A204.1 (cell line): ENCODE results near the gene TSC2.
"Not testable (repeated sequence)": the region's sequence is repeated elsewhere in the genome, so short reads cannot be mapped to it uniquely, and the experiment has no call there.

Experiments used
- FAIRE-seq: peaks from 2 replicates; lab custom pipeline; 2012; peaks lifted over from hg19 to GRCh38; lab: Jason Lieb, UNC

Gene TSC2

DNA sequence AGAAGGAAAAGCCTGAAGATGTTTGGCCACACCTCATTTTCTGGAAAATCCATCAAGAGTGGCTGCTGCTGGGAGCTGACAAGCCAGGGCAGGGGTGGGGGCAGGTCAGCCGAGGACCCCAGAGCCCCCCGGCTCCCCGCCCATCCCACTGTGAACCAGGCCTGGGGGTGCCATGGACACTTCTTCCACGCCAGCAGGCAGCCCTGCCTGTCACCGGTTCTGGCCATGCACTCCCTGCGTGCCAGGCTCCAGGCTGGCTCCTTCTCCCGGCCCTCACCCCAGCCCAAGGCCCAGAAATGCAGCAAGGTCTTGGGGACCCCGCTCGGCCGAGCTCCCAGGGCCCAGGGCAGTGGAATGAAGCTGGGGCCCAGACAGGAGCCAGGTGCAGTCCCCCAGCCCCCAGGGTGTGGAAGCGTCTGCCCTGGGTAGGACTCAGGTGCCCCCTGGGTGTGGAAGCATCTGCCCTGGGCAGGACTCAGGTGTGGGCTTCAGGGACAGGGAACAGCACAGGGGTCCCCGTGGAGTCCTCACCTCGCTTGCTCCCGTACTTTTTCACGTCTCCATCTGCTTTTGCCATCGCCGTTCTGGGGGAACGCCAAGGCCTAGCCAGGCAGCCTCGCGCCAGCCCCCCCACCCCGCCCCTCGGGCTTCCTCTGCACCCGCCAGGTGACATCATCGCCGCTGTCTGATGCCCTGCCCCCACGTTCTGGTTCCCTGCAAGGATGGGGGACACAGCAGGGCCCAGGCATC is 75.3 kb downstream of the TSC2 start:
- not testable (repeated sequence) for FAIRE-seq

DNA sequence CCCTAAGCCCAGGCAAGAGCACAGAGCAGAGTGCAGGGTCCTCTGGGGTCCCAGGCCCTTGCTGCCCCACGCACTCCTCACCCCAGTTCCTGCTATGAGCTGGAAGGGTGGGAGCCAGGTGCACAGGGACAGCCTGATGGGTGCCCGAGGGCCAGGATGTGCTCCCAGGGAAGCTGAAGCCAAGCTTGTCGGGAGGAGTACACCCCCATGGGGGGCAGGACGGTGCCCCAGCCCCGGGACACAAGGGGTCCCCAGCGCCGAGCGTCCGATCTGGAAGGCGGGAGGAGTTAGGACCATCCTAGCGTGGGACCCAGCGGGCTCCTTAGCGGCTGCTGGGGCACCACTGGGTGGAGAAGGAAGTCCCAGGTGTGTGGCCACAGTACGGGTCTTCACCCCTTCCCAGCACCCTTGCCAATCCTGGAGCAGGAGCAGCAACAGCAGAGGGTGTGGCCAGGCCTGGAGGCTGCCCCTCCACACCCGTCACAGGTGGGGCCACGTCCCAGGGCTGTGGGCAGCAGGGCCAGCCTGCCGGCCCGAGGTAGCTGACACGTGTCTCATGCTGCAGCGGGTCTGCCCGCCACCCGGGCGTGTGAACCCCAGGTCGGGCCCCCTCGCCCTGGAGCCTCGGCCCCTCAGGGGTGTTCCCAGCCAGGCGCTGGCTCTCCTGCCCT is 76.1 kb downstream of the TSC2 start:
- FAIRE-seq, result not testable (repeated sequence)

GRCh38 chr16:2124377-2124693 is 76.5 kb downstream of the TSC2 start:
- not testable (repeated sequence) for FAIRE-seq

- FAIRE-seq, result peak; percentile 68
Measured at GRCh38 chr16:2124694-2125444, 77.1 kb downstream of the TSC2 start.

- FAIRE-seq, result not testable (repeated sequence)
Measured at GRCh38 chr16:2125609-2126008, 77.8 kb downstream of the TSC2 start.

DNA sequence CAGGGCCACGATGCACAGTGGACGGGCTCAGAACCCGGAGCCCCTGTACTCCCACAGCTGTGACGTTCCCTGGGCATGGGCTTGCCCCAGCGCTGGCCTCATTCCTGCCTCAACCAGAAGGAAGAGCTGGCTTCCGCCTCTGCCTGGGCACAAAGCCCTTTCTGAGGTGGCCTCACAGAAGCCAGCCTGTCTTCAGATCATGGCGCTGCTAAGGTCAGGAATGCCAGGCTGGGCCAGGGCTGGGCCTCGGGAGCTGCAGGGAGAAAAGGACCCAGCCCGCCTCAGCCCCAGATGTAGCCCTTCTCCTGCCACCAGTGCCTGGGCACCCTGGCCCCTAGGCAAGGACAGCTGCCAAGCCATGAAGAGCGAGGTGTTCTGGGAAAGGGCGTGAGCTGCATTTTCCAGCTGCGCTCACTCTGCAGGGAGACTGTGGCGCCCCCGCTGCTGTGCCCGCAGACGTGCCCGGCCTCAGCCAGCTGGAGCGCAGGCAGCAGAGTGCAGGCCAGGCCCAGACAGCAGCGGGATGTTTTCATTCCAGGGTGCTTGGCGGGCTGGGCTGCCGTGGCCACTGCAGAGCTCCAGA is 78.5 kb downstream of the TSC2 start:
- not testable (repeated sequence) for FAIRE-seq

GRCh38 chr16:2126928-2127556 is 79.3 kb downstream of the TSC2 start:
- not testable (repeated sequence) for FAIRE-seq

DNA sequence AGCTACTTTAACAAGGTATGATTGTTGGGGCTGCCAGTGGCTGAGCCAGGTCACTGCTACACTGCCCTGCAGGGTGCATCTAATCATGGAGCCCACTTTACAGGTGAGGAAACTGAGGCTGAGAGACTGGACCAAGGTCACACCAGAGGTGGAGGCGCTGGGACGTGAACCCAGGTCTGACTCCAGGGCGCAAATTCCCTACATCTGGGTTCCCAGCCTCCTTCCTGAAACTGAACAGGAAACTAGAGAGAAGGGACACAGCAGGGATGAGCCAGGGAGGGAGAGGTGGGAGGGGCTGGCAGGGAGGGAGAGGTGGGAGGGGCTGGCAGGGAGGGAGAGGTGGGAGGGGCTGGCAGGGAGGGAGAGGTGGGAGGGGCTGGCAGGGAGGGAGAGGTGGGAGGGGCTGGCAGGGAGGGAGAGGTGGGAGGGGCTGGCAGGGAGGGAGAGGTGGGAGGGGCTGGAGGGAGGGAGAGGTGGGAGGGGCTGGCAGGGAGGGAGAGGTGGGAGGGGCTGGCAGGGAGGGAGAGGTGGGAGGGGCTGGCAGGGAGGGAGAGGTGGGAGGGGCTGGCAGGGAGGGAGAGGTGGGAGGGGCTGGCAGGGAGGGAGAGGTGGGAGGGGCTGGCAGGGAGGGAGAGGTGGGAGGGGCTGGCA is 80.0 kb downstream of the TSC2 start:
- not testable (repeated sequence) for FAIRE-seq

DNA sequence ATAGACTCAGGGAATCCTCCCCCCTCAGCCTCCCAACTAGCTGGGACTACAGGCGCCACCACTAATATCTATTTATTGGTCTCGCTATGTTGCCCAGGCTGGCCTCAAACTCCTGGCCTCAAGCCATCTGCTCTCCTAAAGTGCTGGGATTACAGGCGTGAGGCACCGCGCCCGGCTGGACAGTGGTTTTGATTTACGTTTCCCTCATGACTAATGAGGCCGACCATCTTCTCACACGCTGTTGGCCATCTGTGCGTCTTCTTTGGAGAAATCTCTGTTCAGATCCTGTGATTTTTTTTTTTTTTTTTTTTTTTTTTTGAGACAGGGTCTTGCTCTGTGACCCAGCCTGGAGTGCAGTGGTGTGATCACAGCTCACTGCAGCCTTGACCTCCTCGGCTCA is 81.5 kb downstream of the TSC2 start:
- not testable (repeated sequence) for FAIRE-seq

DNA sequence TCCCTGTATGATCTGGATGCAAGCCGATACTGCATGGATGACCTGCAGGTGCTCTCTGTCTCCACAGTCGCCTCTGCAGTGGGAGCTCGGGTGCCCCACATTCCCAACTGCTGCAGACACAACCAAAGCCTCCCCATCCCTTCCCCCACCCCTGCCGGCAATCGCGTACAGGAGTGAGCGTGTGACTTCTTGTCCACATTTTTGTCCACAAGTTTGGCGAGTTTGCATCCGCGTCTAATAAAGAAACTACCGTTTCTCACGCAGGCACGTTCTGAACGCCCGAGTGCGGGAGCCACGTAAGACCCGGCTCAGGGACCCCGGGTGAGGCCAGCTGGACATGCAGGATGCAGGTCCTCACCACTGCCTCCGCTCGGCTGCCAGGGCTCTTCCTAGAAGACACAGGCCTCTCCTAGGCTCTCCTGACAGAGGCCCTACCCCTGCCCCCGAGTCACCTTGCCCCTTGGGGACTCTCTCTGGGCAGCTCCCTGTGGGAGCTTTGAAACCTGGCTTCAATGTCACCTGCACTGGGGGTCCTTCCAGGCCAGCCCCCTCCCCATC is 82.2 kb downstream of the TSC2 start:
- not testable (repeated sequence) for FAIRE-seq

- FAIRE-seq, result not testable (repeated sequence)
Measured at GRCh38 chr16:2133797-2134196, 86.0 kb downstream of the TSC2 start.

GRCh38 chr16:2135071-2135470 is 87.3 kb downstream of the TSC2 start:
- not testable (repeated sequence) for FAIRE-seq

GRCh38 chr16:2135770-2136490 is 88.1 kb downstream of the TSC2 start, which contains the start of gene PKD1:
TSS of gene PKD1 (minus strand) at chr16:2135898. CDS start at chr16:2135689, 209 bp downstream.
- FAIRE-seq, result peak; percentile 90
